CD14-positive monocyte (primary cell): Measurements from ENCODE around the gene ARHGEF33. TPM values are rescaled to one million over a fixed set of nuclear protein-coding genes. Genes with fewer than 3 reads are reported as not detected.

Experiments
- DNase-seq, 3 donors: peaks; one replicate each; pipeline ENCODE4 v3.0.0-alpha.2; 2011 to 2022
- H2AFZ ChIP-seq: 2 replicates; pipeline ENCODE4 v1.6.0; 2012; ENCODE audit warnings: mild to moderate bottlenecking, low read depth, low read length, inconsistent platforms; ENCODE audit not compliant: insufficient read depth, poor library complexity, severe bottlenecking
- H3K27ac ChIP-seq, 2 donors: 1 replicate in 1 of 2; 2 replicates in 1 of 2; pipeline ENCODE4 v1.5.1; 2012 to 2013; ENCODE audit warnings: low read length in 2 of 2, control low read depth in 1 of 2, inconsistent platforms in 1 of 2, low read depth in 1 of 2, mild to moderate bottlenecking in 1 of 2
- H3K27me3 ChIP-seq, 2 donors: one replicate each; pipeline versions ENCODE4 v1.6.0 to v1.6.1; 2011 to 2013; ENCODE audit warnings: low read length in 2 of 2; ENCODE audit not compliant: control insufficient read depth in 2 of 2, insufficient read depth in 2 of 2
- H3K36me3 ChIP-seq, 2 donors: replicated peaks in 1 of 2; 1 replicate in 1 of 2; 2 replicates in 1 of 2; pipeline versions ENCODE4 v1.5.1 to v1.6.1; 2012 to 2013; ENCODE audit warnings: low read length in 2 of 2, control low read depth in 1 of 2, inconsistent platforms in 1 of 2, mild to moderate bottlenecking in 1 of 2; ENCODE audit not compliant: insufficient read depth in 2 of 2, control insufficient read depth in 1 of 2
- H3K4me1 ChIP-seq, 2 donors: 1 replicate in 1 of 2; 2 replicates in 1 of 2; pipeline versions ENCODE4 v1.5.1 to v1.6.1; 2012 to 2013; ENCODE audit warnings: low read length in 2 of 2, control low read depth in 1 of 2, inconsistent platforms in 1 of 2, mild to moderate bottlenecking in 1 of 2, moderate library complexity in 1 of 2; ENCODE audit not compliant: insufficient read depth in 2 of 2, control insufficient read depth in 1 of 2
- H3K4me2 ChIP-seq: replicated peaks from 2 replicates; pipeline ENCODE3; 2012; ENCODE audit warnings: low read length, moderate library complexity, mild to moderate bottlenecking; ENCODE audit not compliant: poor library complexity, severe bottlenecking; ENCODE audit errors: extremely low read depth
- H3K4me3 ChIP-seq, 3 experiments: fragments of 200-600 bp in 1 of 3; sonication (generic) in 1 of 3; replicated peaks in 1 of 3; 1 replicate in 2 of 3; 2 replicates in 1 of 3; pipeline ENCODE4 v1.5.1; 2011 to 2013; ENCODE audit warnings: low read length in 3 of 3, mild to moderate bottlenecking in 3 of 3, control low read depth in 2 of 3, low read depth in 2 of 3, inconsistent platforms in 1 of 3, moderate library complexity in 1 of 3
- H3K79me2 ChIP-seq: 2 replicates; pipeline ENCODE4 v1.6.0; 2012; ENCODE audit warnings: mild to moderate bottlenecking, control low read depth, inconsistent platforms, low read length, moderate library complexity; ENCODE audit not compliant: insufficient read depth
- H3K9ac ChIP-seq: 2 replicates; pipeline ENCODE4 v1.6.0; 2017; ENCODE audit warnings: low read length, mild to moderate bottlenecking; ENCODE audit not compliant: insufficient read depth, poor library complexity, severe bottlenecking
- H3K9me3 ChIP-seq, 2 donors: replicated peaks in 1 of 2; 1 replicate in 1 of 2; 2 replicates in 1 of 2; pipeline versions ENCODE4 v1.5.1 to v1.6.1; 2012 to 2013; ENCODE audit warnings: low read length in 2 of 2, control low read depth in 1 of 2; ENCODE audit not compliant: control insufficient read depth in 1 of 2, insufficient read depth in 1 of 2
- H4K20me1 ChIP-seq: 2 replicates; pipeline ENCODE4 v1.6.0; 2012; ENCODE audit warnings: mild to moderate bottlenecking, low read length, control low read depth, moderate library complexity; ENCODE audit not compliant: insufficient read depth
- H3K27ac Mint-ChIP-seq, 7 donors: one replicate each; pipeline ENCODE4 v1.8.0; 2020; ENCODE audit warnings: mild to moderate bottlenecking in 7 of 7, mixed read lengths in 7 of 7, moderate library complexity in 6 of 7, inconsistent platforms in 2 of 7
- H3K27me3 Mint-ChIP-seq, 3 donors: one replicate each; pipeline ENCODE4 v1.8.0; 2021 to 2022; ENCODE audit warnings: low read depth in 3 of 3, mild to moderate bottlenecking in 3 of 3, mixed read lengths in 3 of 3, moderate library complexity in 3 of 3, inconsistent platforms in 1 of 3
- H3K36me3 Mint-ChIP-seq, 2 donors: one replicate each; pipeline ENCODE4 v1.8.0; 2020; ENCODE audit warnings: mixed read lengths in 2 of 2, inconsistent platforms in 1 of 2, mild to moderate bottlenecking in 1 of 2
- H3K4me1 Mint-ChIP-seq: one replicate; pipeline ENCODE4 v1.8.0; 2020; ENCODE audit warnings: mild to moderate bottlenecking, mixed read lengths
- H3K4me3 Mint-ChIP-seq, 2 donors: one replicate each; pipeline ENCODE4 v1.8.0; 2020; ENCODE audit warnings: mild to moderate bottlenecking in 2 of 2, mixed read lengths in 2 of 2, moderate library complexity in 1 of 2
- H3K9me3 Mint-ChIP-seq, 7 donors: one replicate each; pipeline ENCODE4 v1.8.0; 2020 to 2022; ENCODE audit warnings: mixed read lengths in 7 of 7, mild to moderate bottlenecking in 6 of 7, moderate library complexity in 6 of 7, inconsistent platforms in 2 of 7
- CTCF ChIP-seq: fragments of 200-600 bp; IDR thresholded peaks from one replicate; pipeline ENCODE4 v1.8.0; 2022; ENCODE audit warnings: antibody characterized with exemption, mild to moderate bottlenecking
- WGBS: methylation state at CpG from one replicate; pipeline ENCODE4 v1.1.5; 2013; ENCODE audit warnings: missing lambda C conversion rate; ENCODE audit not compliant: insufficient coverage; 5-methylcytosine and 5-hydroxymethylcytosine counted together
- intact Hi-C, 2 donors: fragments of 100-400 bp; cut with micrococcal nuclease; formaldehyde crosslinking; loops; one replicate each; pipeline versions ENCODE4 v1.15.0 to v1.15.1; 2023
- polyA plus RNA-seq, 3 donors: library from polyadenylated mRNA; depleted of rRNA in 1 of 3; unstranded in 2 of 3; stranded (reverse) in 1 of 3; fragments of 300-500 nt in 2 of 3; fragments of >200 nt in 1 of 3; fragmentation: Illumina TruSeq in 2 of 3; gene quantifications; 1 replicate in 2 of 3; 2 replicates in 1 of 3; pipeline ENCODE4 v1.2.3, GENCODE V29; 2012 to 2021

ARHGEF33 gene
- polyA plus RNA-seq, 3 donors, result 0.33 TPM; not detected in 2

GRCh38 chr2:38898256-38898655 lies 8.6 kb downstream of the ARHGEF33 start:
- intact Hi-C loops, result no loop called here
- peaks cover 0 to 2% (median 0%) of the 10 kb centered on the region in 7 donors for H3K9me3 Mint-ChIP-seq
- no peaks in the 10 kb centered on the region for H3K36me3 ChIP-seq

GRCh38 chr2:38900726-38901125 lies 11.1 kb downstream of the ARHGEF33 start:
- intact Hi-C loops, result no loop called here
- H4K20me1 ChIP-seq, result no peaks in the 10 kb centered on the region
- no peaks in the 10 kb centered on the region for H3K4me1 ChIP-seq
- no peaks in the 10 kb centered on the region for H3K79me2 ChIP-seq
- H2AFZ ChIP-seq, result no peak overlapping the region
- Mint-ChIP-seq H3K36me3 (no peaks in the 10 kb centered on the region), H3K4me1 (no peaks in the 10 kb centered on the region), H3K9me3 (peaks cover 0 to 2% (median 0%) of the 10 kb centered on the region in 7 donors), H3K4me3 (no peak overlapping the region), H3K27ac (no peak overlapping the region), H3K27me3 (peaks cover 0 to 5% (median 1%) of the 10 kb centered on the region in 3 donors)
- no peaks in the 10 kb centered on the region for H3K27me3 ChIP-seq
- no peak overlapping the region for H3K9ac ChIP-seq
- no peaks in the 10 kb centered on the region for H3K36me3 ChIP-seq
- H3K27ac ChIP-seq, result no peak overlapping the region
- WGBS, result no CpG with 5 or more reads among the region's 1 CpG
- no peak overlapping the region for H3K4me2 ChIP-seq
- H3K9me3 ChIP-seq, result no peaks in the 10 kb centered on the region
- no peak overlapping the region for H3K4me3 ChIP-seq
- DNase-seq, result no peak
- no peak for TF ChIP-seq CTCF

More at GRCh38 chr2:38898256-38898655, 8.6 kb downstream of the ARHGEF33 start:
- no peak overlapping the region for H3K4me3 ChIP-seq
- no peak overlapping the region for H3K9ac ChIP-seq
- H3K9me3 ChIP-seq, result no peaks in the 10 kb centered on the region
- peak overlapping the region in 1 of 7 donors; percentile 21 for H3K27ac Mint-ChIP-seq
- no peaks in the 10 kb centered on the region for H4K20me1 ChIP-seq
- no peak for DNase-seq
- no peak overlapping the region for H3K4me2 ChIP-seq
- no peaks in the 10 kb centered on the region for H3K27me3 ChIP-seq
- no peaks in the 10 kb centered on the region for H3K79me2 ChIP-seq
- no peak for TF ChIP-seq CTCF
- WGBS, result 93% methylated on average over 3 of the region's 5 CpGs
- H3K4me1 ChIP-seq, result no peaks in the 10 kb centered on the region
- no peaks in the 10 kb centered on the region for H3K4me1 Mint-ChIP-seq
- H3K27me3 Mint-ChIP-seq, result peaks cover 1 to 7% (median 3%) of the 10 kb centered on the region in 3 donors
- H3K36me3 Mint-ChIP-seq, result no peaks in the 10 kb centered on the region
- no peak overlapping the region for H3K27ac ChIP-seq
- H2AFZ ChIP-seq, result no peak overlapping the region
- no peak overlapping the region for H3K4me3 Mint-ChIP-seq
